ENCODE data around the gene ULK2. TPM values are rescaled to one million over a fixed set of nuclear protein-coding genes. Genes with fewer than 3 reads are reported as not detected.

The ULK2 gene
- total RNA-seq, 1 donor from 2014 or later: 20.6 TPM

DNA sequence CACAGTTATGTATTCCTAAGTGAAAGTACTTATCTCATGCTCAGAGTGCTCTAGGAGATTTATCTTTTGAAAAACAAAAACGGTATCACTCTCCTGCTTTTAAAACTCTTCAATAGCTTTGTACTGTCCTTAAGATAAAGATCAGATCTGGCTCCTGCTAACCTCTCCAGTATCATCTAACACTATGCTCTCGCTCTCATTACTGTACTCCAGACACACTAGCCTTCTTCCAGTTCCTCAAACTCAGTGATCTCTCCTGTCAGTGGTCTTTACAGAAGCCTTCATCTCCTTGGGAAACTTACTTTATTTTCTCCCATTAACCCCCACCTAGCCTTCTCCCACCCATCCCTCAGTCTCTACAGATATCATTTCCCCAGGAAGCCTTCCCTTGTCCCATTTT, 10.1 kb downstream of the ULK2 start:
- peaks cover 16% of the 10 kb centered on the region for H3K36me3 Mint-ChIP-seq
- no peaks in the 10 kb centered on the region for H3K27me3 ChIP-seq
- H3K9ac ChIP-seq: no peak overlapping the region
- no peak overlapping the region for H3K27ac Mint-ChIP-seq
- H3K79me2 ChIP-seq (ENCODE audit: low read depth): no peaks in the 10 kb centered on the region
- no peak overlapping the region for H3K27ac ChIP-seq
- no peaks in the 10 kb centered on the region for H3K27me3 Mint-ChIP-seq (ENCODE audit: insufficient read depth, low read depth)
- no peaks in the 10 kb centered on the region for H3K9me3 ChIP-seq (ENCODE audit: low read depth)
- no peaks in the 10 kb centered on the region for H3K4me1 Mint-ChIP-seq
- H3K9me3 Mint-ChIP-seq: no peaks in the 10 kb centered on the region
- DNase-seq (ENCODE audit: low spot score): no peak
- TF ChIP-seq, protein P1, sequence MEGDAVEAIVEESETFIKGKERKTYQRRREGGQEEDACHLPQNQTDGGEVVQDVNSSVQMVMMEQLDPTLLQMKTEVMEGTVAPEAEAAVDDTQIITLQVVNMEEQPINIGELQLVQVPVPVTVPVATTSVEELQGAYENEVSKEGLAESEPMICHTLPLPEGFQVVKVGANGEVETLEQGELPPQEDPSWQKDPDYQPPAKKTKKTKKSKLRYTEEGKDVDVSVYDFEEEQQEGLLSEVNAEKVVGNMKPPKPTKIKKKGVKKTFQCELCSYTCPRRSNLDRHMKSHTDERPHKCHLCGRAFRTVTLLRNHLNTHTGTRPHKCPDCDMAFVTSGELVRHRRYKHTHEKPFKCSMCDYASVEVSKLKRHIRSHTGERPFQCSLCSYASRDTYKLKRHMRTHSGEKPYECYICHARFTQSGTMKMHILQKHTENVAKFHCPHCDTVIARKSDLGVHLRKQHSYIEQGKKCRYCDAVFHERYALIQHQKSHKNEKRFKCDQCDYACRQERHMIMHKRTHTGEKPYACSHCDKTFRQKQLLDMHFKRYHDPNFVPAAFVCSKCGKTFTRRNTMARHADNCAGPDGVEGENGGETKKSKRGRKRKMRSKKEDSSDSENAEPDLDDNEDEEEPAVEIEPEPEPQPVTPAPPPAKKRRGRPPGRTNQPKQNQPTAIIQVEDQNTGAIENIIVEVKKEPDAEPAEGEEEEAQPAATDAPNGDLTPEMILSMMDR (IDR thresholded peaks at IDR 0.05): no peak
- TF ChIP-seq EZH2 (IDR thresholded peaks at IDR 0.05) (no peak), EZH2phosphoT487 (IDR thresholded peaks at IDR 0.05) (no peak)
- H3K36me3 ChIP-seq: no peaks in the 10 kb centered on the region
- H4K20me1 ChIP-seq (ENCODE audit: low read depth): no peaks in the 10 kb centered on the region
- H3K4me3 ChIP-seq: no peak overlapping the region
- no peak overlapping the region for H3K4me3 Mint-ChIP-seq
- no peaks in the 10 kb centered on the region for H3K4me1 ChIP-seq
- no peaks in the 10 kb centered on the region for H3F3A ChIP-seq (ENCODE audit: low read depth)
- H2AFZ ChIP-seq (replicated peaks): no peak overlapping the region
- H3K4me2 ChIP-seq: no peak overlapping the region

DNA sequence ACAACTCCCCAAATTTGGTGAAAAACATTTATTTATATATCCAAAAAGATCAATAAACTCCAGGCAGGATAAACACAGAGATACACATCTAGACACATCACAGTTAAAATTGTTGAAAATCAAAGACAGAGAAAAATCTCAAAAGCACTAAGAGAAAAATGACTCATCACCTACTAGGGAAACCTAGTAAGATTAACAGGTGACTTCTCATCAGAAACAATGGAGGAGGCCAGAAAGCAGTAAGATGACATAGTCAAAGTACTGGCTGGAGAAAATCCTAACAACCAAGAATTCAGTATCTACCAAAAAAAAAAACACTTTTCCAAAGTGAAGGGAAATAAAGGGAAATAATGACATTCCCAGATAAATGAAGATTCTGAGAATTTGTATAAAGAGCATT, 33.8 kb downstream of the ULK2 start:
- Histone ChIP-seq H3F3A (ENCODE audit: low read depth) (no peaks in the 10 kb centered on the region), H3K4me2 (no peak overlapping the region), H3K27me3 (no peaks in the 10 kb centered on the region), H3K36me3 (no peaks in the 10 kb centered on the region), H3K27ac (no peak overlapping the region), H3K9ac (no peak overlapping the region), H4K20me1 (ENCODE audit: low read depth) (no peaks in the 10 kb centered on the region), H2AFZ (replicated peaks) (no peak overlapping the region), H3K4me3 (no peak overlapping the region), H3K4me1 (no peaks in the 10 kb centered on the region), H3K79me2 (ENCODE audit: low read depth) (no peaks in the 10 kb centered on the region), H3K9me3 (ENCODE audit: low read depth) (no peaks in the 10 kb centered on the region)
- DNase-seq (ENCODE audit: low spot score): no peak
- no peak for TF ChIP-seq EZH2phosphoT487 (IDR thresholded peaks at IDR 0.05)
- TF ChIP-seq, protein P1 (IDR thresholded peaks at IDR 0.05): no peak
- no peak for TF ChIP-seq EZH2 (IDR thresholded peaks at IDR 0.05)
- H3K4me3 Mint-ChIP-seq: no peak overlapping the region
- H3K27ac Mint-ChIP-seq: no peak overlapping the region
- H3K36me3 Mint-ChIP-seq: peaks cover 35% of the 10 kb centered on the region
- H3K27me3 Mint-ChIP-seq (ENCODE audit: insufficient read depth, low read depth): no peaks in the 10 kb centered on the region
- no peaks in the 10 kb centered on the region for H3K4me1 Mint-ChIP-seq
- H3K9me3 Mint-ChIP-seq: peaks cover 2% of the 10 kb centered on the region

DNA sequence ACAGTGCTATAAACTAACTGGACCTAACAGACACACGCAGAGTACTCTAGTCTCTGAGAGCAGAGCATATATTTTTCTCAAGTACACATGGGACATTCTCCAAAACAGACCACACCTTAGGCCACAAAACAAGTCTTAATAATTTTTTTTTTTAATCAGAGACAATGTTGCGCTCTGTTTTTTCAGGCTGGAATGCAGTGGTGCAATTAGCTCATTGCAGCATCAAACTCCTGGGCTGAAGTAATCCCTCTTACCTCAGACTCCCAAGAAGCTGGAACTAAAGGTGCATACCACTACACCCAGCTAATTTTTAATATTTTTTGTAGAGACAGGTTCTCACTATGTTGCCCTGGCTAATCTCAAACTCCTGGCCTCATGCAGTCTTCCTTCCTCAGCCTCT, 37.7 kb downstream of the ULK2 start:
- no peak for TF ChIP-seq EZH2 (IDR thresholded peaks at IDR 0.05)
- no peak for TF ChIP-seq EZH2phosphoT487 (IDR thresholded peaks at IDR 0.05)
- TF ChIP-seq, protein P1 (IDR thresholded peaks at IDR 0.05): no peak
- DNase-seq (ENCODE audit: low spot score): no peak
- H3K4me1 Mint-ChIP-seq: no peaks in the 10 kb centered on the region
- Histone ChIP-seq H3K36me3 (no peaks in the 10 kb centered on the region), H4K20me1 (ENCODE audit: low read depth) (no peaks in the 10 kb centered on the region), H3K79me2 (ENCODE audit: low read depth) (no peaks in the 10 kb centered on the region), H3K9me3 (ENCODE audit: low read depth) (no peaks in the 10 kb centered on the region), H3K4me2 (no peak overlapping the region), H3K9ac (no peak overlapping the region), H3F3A (ENCODE audit: low read depth) (no peaks in the 10 kb centered on the region), H3K4me3 (no peak overlapping the region), H2AFZ (replicated peaks) (no peak overlapping the region), H3K27me3 (no peaks in the 10 kb centered on the region), H3K27ac (no peak overlapping the region), H3K4me1 (no peaks in the 10 kb centered on the region)
- H3K4me3 Mint-ChIP-seq: no peak overlapping the region
- H3K9me3 Mint-ChIP-seq: peaks cover 2% of the 10 kb centered on the region
- peaks cover 32% of the 10 kb centered on the region for H3K36me3 Mint-ChIP-seq
- H3K27ac Mint-ChIP-seq: no peak overlapping the region
- H3K27me3 Mint-ChIP-seq (ENCODE audit: insufficient read depth, low read depth): no peaks in the 10 kb centered on the region

Measured in neural progenitor cell (in vitro differentiated cells).